VCaP (cell line): ENCODE results near the gene GRIK4.

Experiments used
- H3K27ac ChIP-seq: fragments of 450-650 bp; 2 replicates; pipeline ENCODE4 v1.5.1; 2017
- TF ChIP-seq, protein P1 (sequence below): fragments of 450-650 bp; conservative IDR thresholded peaks from 2 replicates; pipeline ENCODE4 v1.5.1; 2017; ENCODE audit warnings: mild to moderate bottlenecking, moderate library complexity

The GRIK4 gene

DNA sequence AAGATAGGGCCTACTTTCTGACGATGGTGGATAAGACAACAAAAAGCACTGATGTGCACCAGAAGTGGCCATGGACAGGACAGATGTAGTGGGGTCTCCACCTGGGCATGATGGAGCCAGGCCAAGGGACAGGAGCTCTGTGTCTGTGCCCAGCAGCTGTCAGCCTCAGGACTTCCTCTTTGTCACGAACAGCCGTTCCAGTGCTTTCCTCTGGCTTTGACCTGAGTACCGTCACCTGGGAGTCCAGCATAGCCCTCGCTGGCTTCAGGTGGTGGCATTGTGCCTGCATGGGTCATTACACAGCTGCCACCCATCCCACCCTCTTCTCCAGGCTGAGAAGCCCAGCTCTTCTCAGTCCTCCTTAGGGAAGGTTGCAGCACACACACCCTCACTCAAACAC is 137.8 kb downstream of the GRIK4 start:
- TF ChIP-seq, protein P1, sequence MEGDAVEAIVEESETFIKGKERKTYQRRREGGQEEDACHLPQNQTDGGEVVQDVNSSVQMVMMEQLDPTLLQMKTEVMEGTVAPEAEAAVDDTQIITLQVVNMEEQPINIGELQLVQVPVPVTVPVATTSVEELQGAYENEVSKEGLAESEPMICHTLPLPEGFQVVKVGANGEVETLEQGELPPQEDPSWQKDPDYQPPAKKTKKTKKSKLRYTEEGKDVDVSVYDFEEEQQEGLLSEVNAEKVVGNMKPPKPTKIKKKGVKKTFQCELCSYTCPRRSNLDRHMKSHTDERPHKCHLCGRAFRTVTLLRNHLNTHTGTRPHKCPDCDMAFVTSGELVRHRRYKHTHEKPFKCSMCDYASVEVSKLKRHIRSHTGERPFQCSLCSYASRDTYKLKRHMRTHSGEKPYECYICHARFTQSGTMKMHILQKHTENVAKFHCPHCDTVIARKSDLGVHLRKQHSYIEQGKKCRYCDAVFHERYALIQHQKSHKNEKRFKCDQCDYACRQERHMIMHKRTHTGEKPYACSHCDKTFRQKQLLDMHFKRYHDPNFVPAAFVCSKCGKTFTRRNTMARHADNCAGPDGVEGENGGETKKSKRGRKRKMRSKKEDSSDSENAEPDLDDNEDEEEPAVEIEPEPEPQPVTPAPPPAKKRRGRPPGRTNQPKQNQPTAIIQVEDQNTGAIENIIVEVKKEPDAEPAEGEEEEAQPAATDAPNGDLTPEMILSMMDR = no peak
- peak overlapping the region; percentile 85 for H3K27ac ChIP-seq

DNA sequence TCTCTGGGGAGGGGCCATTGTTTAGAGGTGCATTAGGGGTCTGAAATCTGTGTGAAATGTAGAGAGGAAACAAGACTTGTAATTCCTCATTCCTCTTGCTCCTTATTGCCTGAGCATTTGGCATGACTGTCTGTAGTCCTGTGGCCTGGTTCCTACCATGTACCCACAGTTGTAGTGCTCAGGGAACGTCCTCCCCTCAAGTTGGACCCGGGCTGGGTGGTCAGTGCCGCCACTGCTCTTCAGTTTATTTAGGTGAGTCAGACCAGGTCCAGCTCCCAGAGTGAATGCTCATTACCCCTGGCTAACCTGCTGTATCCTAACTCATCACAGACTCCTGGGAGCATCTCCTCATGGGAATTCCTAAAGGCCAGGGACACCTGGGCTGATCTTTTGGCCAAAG is 139.8 kb downstream of the GRIK4 start:
- H3K27ac ChIP-seq = no peak overlapping the region
- TF ChIP-seq, protein P1 = no peak

DNA sequence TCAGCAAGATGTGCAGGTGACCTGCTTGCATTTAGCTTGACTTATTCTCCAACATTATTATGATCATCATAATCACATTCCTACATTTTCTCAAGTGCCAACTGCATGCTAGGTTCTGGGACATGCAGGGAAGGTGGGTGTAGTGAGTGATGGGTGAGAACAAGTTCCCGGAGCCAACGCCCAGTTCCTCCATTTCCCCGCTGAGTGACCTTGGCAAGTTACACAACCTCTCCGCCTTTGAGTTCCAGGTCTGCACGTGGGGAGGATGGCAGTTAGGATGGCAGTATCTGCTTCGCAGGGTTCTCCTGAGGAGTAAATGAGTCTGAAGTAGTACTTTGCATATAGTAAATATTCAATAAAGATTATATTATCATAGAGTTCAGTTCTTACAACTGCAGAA is 140.3 kb downstream of the GRIK4 start:
- no peak overlapping the region for H3K27ac ChIP-seq
- TF ChIP-seq, protein P1 = no peak

DNA sequence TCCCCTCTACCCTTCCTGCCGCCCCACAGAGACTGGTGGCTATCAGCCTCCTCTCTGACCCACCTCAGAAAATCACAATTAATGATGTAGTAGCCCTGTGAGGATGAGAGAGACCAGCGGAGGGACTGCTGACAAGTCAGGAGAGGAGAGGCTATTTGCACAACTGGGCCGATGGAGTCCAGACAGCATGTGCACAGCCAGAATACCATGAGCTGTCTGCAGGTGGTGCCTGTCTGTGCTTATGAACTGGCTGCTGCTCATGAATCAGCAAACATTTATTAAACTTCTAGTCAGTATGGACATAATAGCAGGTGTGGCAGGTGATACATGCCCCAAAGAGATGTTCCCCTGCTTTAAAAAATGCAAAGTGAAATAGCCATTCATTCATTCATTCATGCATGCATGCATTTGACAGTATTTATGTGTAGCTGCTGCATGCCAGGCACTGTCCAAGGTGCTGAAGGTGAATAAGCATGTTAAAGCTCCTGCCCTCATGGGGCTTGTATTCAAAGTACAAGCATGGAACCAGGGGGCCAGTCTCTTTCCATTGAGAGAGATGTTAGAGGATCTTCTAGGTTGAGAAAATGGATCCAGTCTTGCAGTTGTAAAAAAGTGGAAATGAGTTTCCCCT is 141.3 kb downstream of the GRIK4 start:
- no peak overlapping the region for H3K27ac ChIP-seq
- TF ChIP-seq, protein P1 = peak; percentile 32; the same call in 1 of the 2 replicates

DNA sequence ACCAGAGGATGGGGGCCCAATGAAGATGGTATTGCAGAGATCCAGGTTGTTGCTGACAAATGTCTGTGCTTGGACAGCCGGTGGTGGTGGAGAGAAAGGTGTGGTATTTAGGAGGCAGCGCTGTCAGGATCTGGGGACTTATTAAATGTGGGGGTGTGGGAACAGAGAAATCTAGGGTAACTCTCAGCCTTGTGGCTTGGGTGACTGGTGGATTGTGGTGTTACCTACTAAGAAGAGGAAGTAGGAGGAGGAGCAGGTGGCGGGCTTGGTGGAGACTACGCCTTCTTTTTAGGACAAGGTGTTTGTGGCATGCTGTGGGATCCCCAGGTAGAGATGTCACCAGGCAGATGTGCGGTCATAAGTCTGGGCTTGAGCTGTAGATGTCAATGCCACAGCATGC is 144.0 kb downstream of the GRIK4 start:
- TF ChIP-seq, protein P1 = no peak
- no peak overlapping the region for H3K27ac ChIP-seq

DNA sequence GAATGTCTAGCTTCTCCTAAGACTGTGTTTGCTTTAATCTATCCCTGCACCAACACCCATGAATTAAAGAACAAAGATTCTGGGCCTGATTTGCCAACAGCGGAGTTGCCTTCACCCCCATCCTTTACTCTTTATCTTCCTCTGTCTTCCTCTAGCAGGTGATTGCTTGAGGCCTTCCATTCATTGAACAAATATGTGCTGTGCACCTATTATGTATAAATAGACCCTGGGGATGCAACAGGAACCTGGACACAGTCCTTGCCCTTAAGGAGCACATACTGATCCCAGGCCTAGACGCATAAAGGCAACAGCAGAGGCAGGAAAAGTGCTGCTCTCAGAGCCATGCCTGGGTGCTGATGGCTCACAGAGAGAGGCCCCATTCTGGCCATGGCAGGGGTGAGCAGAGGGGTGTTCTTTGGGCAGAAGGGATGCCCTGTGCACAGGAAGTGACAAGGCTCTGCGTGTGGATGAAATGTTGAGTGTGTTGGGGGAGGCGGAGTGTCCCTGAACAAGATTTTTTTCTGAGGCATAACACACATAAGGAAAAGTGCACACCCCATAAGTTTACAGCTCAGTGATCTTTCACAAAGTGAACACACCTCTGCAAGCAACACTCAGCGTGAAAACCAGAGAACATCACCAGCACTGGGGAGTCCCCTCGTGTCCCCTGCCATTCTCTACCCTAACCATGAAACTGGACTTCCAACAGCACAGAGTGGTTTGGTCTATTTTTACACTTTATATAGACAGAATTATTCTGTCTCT is 145.9 kb downstream of the GRIK4 start:
- TF ChIP-seq, protein P1 = no peak
- H3K27ac ChIP-seq = peak overlapping the region; percentile 38; the same call in 1 of the 2 replicates

DNA sequence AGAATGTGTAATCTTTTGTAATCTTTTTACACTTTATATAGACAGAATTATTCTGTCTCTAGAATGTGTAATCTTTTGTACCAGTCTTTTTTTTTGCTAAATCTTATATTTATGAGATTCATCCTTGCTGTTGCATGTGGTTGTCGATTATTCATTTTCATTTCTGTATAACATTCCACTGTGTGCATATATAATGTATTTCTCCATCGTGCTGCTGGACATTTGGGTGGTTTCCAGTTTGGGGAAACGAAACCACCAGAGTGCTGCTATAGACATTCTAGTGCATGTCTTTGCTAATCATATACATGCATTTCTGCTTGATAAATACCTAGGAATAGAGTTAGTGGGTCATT is 146.5 kb downstream of the GRIK4 start:
- TF ChIP-seq, protein P1 = no peak
- H3K27ac ChIP-seq = no peak overlapping the region
